ENCODE measurements around the gene RPUSD1.
A peak's percentile ranks its signal among the peaks of the same experiment; 100 is the strongest.
"Not testable (repeated sequence)": the region's sequence is repeated elsewhere in the genome, so short reads cannot be mapped to it uniquely, and the experiment has no call there.

The RPUSD1 gene

GRCh38 chr16:742894-743293, 45.3 kb downstream of the RPUSD1 start:
- H3K9me3 Mint-ChIP-seq; H3K27ac Mint-ChIP-seq; H3K27me3 Mint-ChIP-seq; DNase-seq; ATAC-seq (replicated peaks); H3K4me1 Mint-ChIP-seq (ENCODE audit: low read depth in 2 of 2); H3K4me3 Mint-ChIP-seq: not testable (repeated sequence)
- peaks cover 15% of the 10 kb centered on the region for H3K36me3 Mint-ChIP-seq (ENCODE audit: insufficient read depth)

GRCh38 chr16:741986-742629, 46.1 kb downstream of the RPUSD1 start:
- Mint-ChIP-seq H3K36me3 (ENCODE audit: insufficient read depth) (peaks cover 20% of the 10 kb centered on the region), H3K4me3 (peak overlapping the region; percentile 73 to 76), H3K9me3 (no peaks in the 10 kb centered on the region), H3K4me1 (ENCODE audit: low read depth in 2 of 2) (peaks cover 0 to 3% of the 10 kb centered on the region in 2 donors), H3K27ac (peak overlapping the region in 1 of 2 donors; percentile 51), H3K27me3 (no peaks in the 10 kb centered on the region)
- DNase-seq, result no peak
- ATAC-seq (replicated peaks), result no peak

GRCh38 chr16:740764-741505, 47.2 kb downstream of the RPUSD1 start, which contains the start of gene CIAO3:
TSS of gene CIAO3 (minus strand) at chr16:740997. CDS start at chr16:740985, 12 bp downstream.
- Mint-ChIP-seq H3K27ac (peak within 1 kb of the TSS; percentile 46 to 51), H3K4me3 (peak within 1 kb of the TSS; percentile 73 to 76), H3K36me3 (ENCODE audit: insufficient read depth) (peaks cover 27% of the 10 kb centered on the region), H3K4me1 (ENCODE audit: low read depth in 2 of 2) (peaks cover 0 to 3% of the 10 kb centered on the region in 2 donors), H3K27me3 (no peaks in the 10 kb centered on the region), H3K9me3 (no peaks in the 10 kb centered on the region)
- ATAC-seq (replicated peaks) (peak; percentile 93), DNase-seq (peak; percentile 87 to 92 (median 92))

- H3K9me3 Mint-ChIP-seq, result no peaks in the 10 kb centered on the region
- H3K4me1 Mint-ChIP-seq (ENCODE audit: low read depth in 2 of 2), result peaks cover 0 to 3% of the 10 kb centered on the region in 2 donors
- ATAC-seq (replicated peaks), result peak; percentile 14
- no peaks in the 10 kb centered on the region for H3K27me3 Mint-ChIP-seq
- peak overlapping the region; percentile 73 to 76 for H3K4me3 Mint-ChIP-seq
- H3K27ac Mint-ChIP-seq, result peak overlapping the region; percentile 46 to 51
- peaks cover 27% of the 10 kb centered on the region for H3K36me3 Mint-ChIP-seq (ENCODE audit: insufficient read depth)
- DNase-seq, result no peak
These were observed 47.8 kb downstream of the RPUSD1 start for GRCh38 chr16:740459-740763.

- DNase-seq, result no peak
- Mint-ChIP-seq H3K9me3 (no peaks in the 10 kb centered on the region), H3K27ac (peak overlapping the region; percentile 51 to 56), H3K36me3 (ENCODE audit: insufficient read depth) (peaks cover 30% of the 10 kb centered on the region), H3K27me3 (no peaks in the 10 kb centered on the region), H3K4me3 (peak overlapping the region; percentile 73 to 76), H3K4me1 (ENCODE audit: low read depth in 2 of 2) (peaks cover 0 to 3% of the 10 kb centered on the region in 2 donors)
- ATAC-seq (replicated peaks), result no peak
These were observed 48.4 kb downstream of the RPUSD1 start for GRCh38 chr16:739560-740458.

- Mint-ChIP-seq H3K27me3 (no peaks in the 10 kb centered on the region), H3K36me3 (ENCODE audit: insufficient read depth) (peaks cover 41% of the 10 kb centered on the region), H3K27ac (no peak overlapping the region), H3K9me3 (no peaks in the 10 kb centered on the region), H3K4me1 (ENCODE audit: low read depth in 2 of 2) (peaks cover 0 to 4% of the 10 kb centered on the region in 2 donors), H3K4me3 (no peak overlapping the region)
- ATAC-seq (replicated peaks) (no peak), DNase-seq (no peak)
These were observed 51.2 kb downstream of the RPUSD1 start for GRCh38 chr16:736936-737481.

GRCh38 chr16:735982-736453, 52.2 kb downstream of the RPUSD1 start:
- no peak for ATAC-seq (replicated peaks)
- Mint-ChIP-seq H3K9me3 (no peaks in the 10 kb centered on the region), H3K36me3 (ENCODE audit: insufficient read depth) (peaks cover 35% of the 10 kb centered on the region), H3K27me3 (no peaks in the 10 kb centered on the region), H3K4me3 (no peak overlapping the region), H3K27ac (no peak overlapping the region), H3K4me1 (ENCODE audit: low read depth in 2 of 2) (peaks cover 0 to 4% of the 10 kb centered on the region in 2 donors)
- DNase-seq, result no peak

- DNase-seq, result no peak
- Mint-ChIP-seq H3K9me3 (no peaks in the 10 kb centered on the region), H3K27ac (peak overlapping the region in 1 of 2 donors; percentile 44), H3K4me1 (ENCODE audit: low read depth in 2 of 2) (peaks cover 0 to 4% of the 10 kb centered on the region in 2 donors), H3K36me3 (ENCODE audit: insufficient read depth) (peaks cover 34% of the 10 kb centered on the region), H3K4me3 (no peak overlapping the region), H3K27me3 (no peaks in the 10 kb centered on the region)
- no peak for ATAC-seq (replicated peaks)
These were observed 53.0 kb downstream of the RPUSD1 start for GRCh38 chr16:734981-735881.
